ENCODE results near the gene PLEKHO1. TPM values are rescaled to one million over a fixed set of nuclear protein-coding genes. Genes with fewer than 3 reads are reported as not detected.
A peak's percentile ranks its signal among the peaks of the same experiment; 100 is the strongest.
"Not testable (repeated sequence)": the region's sequence is repeated elsewhere in the genome, so short reads cannot be mapped to it uniquely, and the experiment has no call there.

PLEKHO1 gene
- total RNA-seq, 2 donors from 2014 or later: 21.9 to 42.7 TPM

GRCh38 chr1:150187560-150187931 is 37.8 kb downstream of the PLEKHO1 start:
- ATAC-seq (replicated peaks in 1 of 2) (peak; percentile 49 to 55), DNase-seq (no peak)
- Mint-ChIP-seq H3K27ac (no peak overlapping the region), H3K4me1 (ENCODE audit: low read depth) (peaks cover 11% of the 10 kb centered on the region), H3K36me3 (ENCODE audit: insufficient read depth in 2 of 2) (no peaks in the 10 kb centered on the region), H3K9me3 (no peaks in the 10 kb centered on the region), H3K27me3 (ENCODE audit: low read depth) (no peaks in the 10 kb centered on the region), H3K4me3 (peak overlapping the region; percentile 48 to 54)

DNA sequence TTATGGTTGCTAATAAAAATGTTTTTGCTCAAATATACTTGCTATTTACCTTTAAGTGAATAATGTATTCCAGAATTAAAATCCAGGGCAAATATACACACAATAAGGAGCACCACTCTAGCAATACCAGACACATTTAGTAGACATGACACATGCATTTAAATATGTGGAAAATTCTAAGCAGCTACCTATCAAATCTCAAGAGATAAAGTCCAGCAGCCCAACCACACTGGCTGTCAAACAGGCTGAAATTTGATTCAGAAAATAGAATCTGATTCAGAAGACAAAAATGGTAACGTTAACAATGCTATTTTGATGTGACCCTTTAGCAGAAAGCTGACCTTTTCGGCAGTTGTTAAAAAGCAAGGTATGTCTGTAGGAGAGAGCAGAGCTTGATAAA is 42.3 kb downstream of the PLEKHO1 start:
- Mint-ChIP-seq H3K4me3 (no peak overlapping the region), H3K4me1 (ENCODE audit: low read depth) (peaks cover 6% of the 10 kb centered on the region), H3K27me3 (ENCODE audit: low read depth) (no peaks in the 10 kb centered on the region), H3K27ac (no peak overlapping the region), H3K36me3 (ENCODE audit: insufficient read depth in 2 of 2) (no peaks in the 10 kb centered on the region), H3K9me3 (no peaks in the 10 kb centered on the region)
- no peak for DNase-seq
- no peak for ATAC-seq (replicated peaks in 1 of 2)

DNA sequence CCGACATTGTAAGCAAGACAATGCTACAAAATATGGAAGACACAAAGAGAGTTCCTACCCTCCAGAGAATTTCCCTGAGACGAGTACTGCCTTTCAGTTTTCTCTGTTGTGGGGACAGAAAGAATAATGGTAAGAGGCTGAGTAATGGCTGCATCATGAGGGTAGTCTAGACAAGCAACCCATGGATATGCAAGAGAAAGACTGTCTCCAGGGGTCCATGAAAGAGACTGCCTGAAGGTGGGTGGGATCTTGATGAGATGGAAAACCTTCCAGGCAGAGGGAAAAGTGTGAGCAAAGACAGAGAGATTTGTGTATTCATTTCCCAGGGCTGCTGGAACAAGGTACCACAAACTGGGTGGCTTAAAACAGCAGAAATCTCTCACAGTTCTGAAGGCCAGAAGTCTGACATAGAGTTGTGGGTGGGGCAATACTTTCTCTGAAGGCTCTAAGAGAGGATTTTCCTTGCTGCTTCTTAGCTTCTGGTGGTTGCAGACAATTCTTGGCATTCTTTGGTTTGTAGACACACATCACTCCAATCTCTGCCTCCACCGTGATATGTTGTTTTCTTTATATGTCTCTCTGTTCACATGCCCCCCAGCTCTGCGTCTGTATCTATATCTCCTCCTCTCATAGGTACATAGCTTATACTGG is 44.8 kb downstream of the PLEKHO1 start:
- H3K4me1 Mint-ChIP-seq (ENCODE audit: low read depth): no peaks in the 10 kb centered on the region
- H3K4me3 Mint-ChIP-seq: no peak overlapping the region
- DNase-seq (no peak), ATAC-seq (replicated peaks in 1 of 2) (no peak)
- no peak overlapping the region for H3K27ac Mint-ChIP-seq
- H3K9me3 Mint-ChIP-seq: no peaks in the 10 kb centered on the region
- H3K36me3 Mint-ChIP-seq (ENCODE audit: insufficient read depth in 2 of 2): no peaks in the 10 kb centered on the region
- no peaks in the 10 kb centered on the region for H3K27me3 Mint-ChIP-seq (ENCODE audit: low read depth)

DNA sequence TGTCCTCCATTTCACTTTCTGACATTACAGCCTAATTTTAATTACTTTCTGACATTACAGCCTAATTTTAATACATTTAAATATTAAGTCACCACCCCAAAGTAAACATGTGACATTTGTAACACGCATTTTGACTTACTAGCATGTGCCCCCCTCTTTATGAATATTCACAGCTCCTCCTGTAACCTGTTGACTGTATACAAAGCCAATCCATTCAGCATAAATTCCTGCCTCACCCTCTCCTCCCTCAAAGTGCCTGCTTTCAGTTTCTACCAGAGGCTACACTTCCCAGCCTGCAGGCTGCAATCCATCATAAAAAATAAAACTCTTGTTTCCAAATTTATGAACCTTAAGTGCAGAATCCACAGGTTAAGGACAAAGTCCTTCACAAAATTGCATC is 46.7 kb downstream of the PLEKHO1 start:
- no peaks in the 10 kb centered on the region for H3K4me1 Mint-ChIP-seq (ENCODE audit: low read depth)
- H3K4me3 Mint-ChIP-seq: no peak overlapping the region
- H3K27me3 Mint-ChIP-seq (ENCODE audit: low read depth): no peaks in the 10 kb centered on the region
- no peak for DNase-seq
- no peaks in the 10 kb centered on the region for H3K9me3 Mint-ChIP-seq
- no peak overlapping the region for H3K27ac Mint-ChIP-seq
- ATAC-seq (replicated peaks in 1 of 2): no peak
- no peaks in the 10 kb centered on the region for H3K36me3 Mint-ChIP-seq (ENCODE audit: insufficient read depth in 2 of 2)

GRCh38 chr1:150207281-150207971 is 57.7 kb downstream of the PLEKHO1 start:
- Mint-ChIP-seq H3K27me3 (ENCODE audit: low read depth) (no peaks in the 10 kb centered on the region), H3K27ac (no peak overlapping the region), H3K9me3 (no peaks in the 10 kb centered on the region), H3K36me3 (ENCODE audit: insufficient read depth in 2 of 2) (no peaks in the 10 kb centered on the region), H3K4me3 (no peak overlapping the region), H3K4me1 (ENCODE audit: low read depth) (no peaks in the 10 kb centered on the region)
- ATAC-seq (replicated peaks in 1 of 2) (no peak), DNase-seq (no peak)

DNA sequence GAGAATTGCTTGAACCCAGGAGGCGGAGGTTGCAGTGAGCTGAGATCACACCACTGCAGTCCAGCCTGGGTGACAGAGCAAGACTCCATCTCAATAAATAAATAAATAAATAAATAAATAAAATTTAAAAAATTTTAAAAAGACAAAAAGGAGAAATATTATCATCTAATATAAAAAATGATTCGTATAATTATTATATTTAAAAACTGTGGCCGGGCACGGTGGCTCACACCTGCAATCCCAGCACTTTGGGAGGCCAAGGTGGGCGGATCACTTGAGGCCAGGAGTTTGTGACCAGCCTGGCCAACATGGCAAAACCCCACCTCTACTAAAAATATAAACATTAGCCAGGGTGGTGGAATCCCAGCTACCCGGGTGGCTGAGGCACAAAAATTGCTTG is 58.7 kb downstream of the PLEKHO1 start:
- not testable (repeated sequence) for H3K4me1 Mint-ChIP-seq (ENCODE audit: low read depth); H3K27me3 Mint-ChIP-seq (ENCODE audit: low read depth); H3K4me3 Mint-ChIP-seq; H3K9me3 Mint-ChIP-seq; H3K36me3 Mint-ChIP-seq (ENCODE audit: insufficient read depth in 2 of 2); H3K27ac Mint-ChIP-seq; DNase-seq; ATAC-seq (replicated peaks in 1 of 2)

Other genes with a start within 250 kb of the PLEKHO1 start
- 10 to 100 TPM; 13.0 to 14.8 TPM for gene SV2A, start 232.1 kb upstream of the PLEKHO1 start, total RNA-seq
- 10 to 100 TPM; 59.7 to 74.4 TPM for gene SF3B4, start 222.1 kb upstream of the PLEKHO1 start, total RNA-seq
- 1 to 10 TPM; 6.9 to 9.2 TPM for gene MTMR11, start 213.0 kb upstream of the PLEKHO1 start, total RNA-seq
- gene OTUD7B, start 139.2 kb upstream of the PLEKHO1 start, total RNA-seq: 10 to 100 TPM; 30.3 to 34.8 TPM
- 10 to 100 TPM; 32.4 to 35.4 TPM for gene VPS45, start 82.1 kb upstream of the PLEKHO1 start, total RNA-seq
- 100 to 1,000 TPM; 151 to 157 TPM for gene ANP32E, start 86.2 kb downstream of the PLEKHO1 start, total RNA-seq
- not detected for gene CA14, start 107.9 kb downstream of the PLEKHO1 start, total RNA-seq
- 100 to 1,000 TPM; 128 to 129 TPM for gene APH1A, start 119.1 kb downstream of the PLEKHO1 start, total RNA-seq
- gene C1orf54, start 122.9 kb downstream of the PLEKHO1 start, total RNA-seq: 1 to 10 TPM; 1.9 to 2.8 TPM
- gene CIART, start 132.6 kb downstream of the PLEKHO1 start, total RNA-seq: 1 to 10 TPM; 1.6 to 2.4 TPM
- 10 to 100 TPM; 74.8 to 84.2 TPM for gene MRPS21, start 143.9 kb downstream of the PLEKHO1 start, total RNA-seq
- 10 to 100 TPM; 83.9 to 88.5 TPM for gene PRPF3, start 171.6 kb downstream of the PLEKHO1 start, total RNA-seq
- gene RPRD2, start 214.2 kb downstream of the PLEKHO1 start, total RNA-seq: 10 to 100 TPM; 31.9 to 32.7 TPM

All from activated T-cell treated with anti-CD3 and anti-CD28 coated beads, Interleukin-2, amount 50 U/mL, for 72 hours (primary cell).